Neural cell (in vitro differentiated cells): ENCODE data around the gene PIAS4. TPM values are rescaled to one million over a fixed set of nuclear protein-coding genes. Genes with fewer than 3 reads are reported as not detected.

Experiments used
- H2AFZ ChIP-seq: fragments of 200-600, 300-800 bp; sonication (generic), shearing (Covaris generic); 2 replicates; pipeline ENCODE4 v1.6.0; 2014; ENCODE audit warnings: low read depth, mild to moderate bottlenecking, antibody characterized with exemption, low read length, moderate library complexity
- H3F3A ChIP-seq: fragments of 200-600 bp; shearing (Covaris generic); 2 replicates; pipeline ENCODE4 v1.6.1; 2016; ENCODE audit warnings: mild to moderate bottlenecking, moderate library complexity, mixed read lengths, antibody characterized with exemption, low read length; ENCODE audit not compliant: insufficient read depth, poor library complexity, severe bottlenecking
- H3K27ac ChIP-seq: fragments of 200-600, 300-800 bp; sonication (generic), shearing (Covaris generic); 2 replicates; pipeline ENCODE4 v1.5.1; 2014; ENCODE audit warnings: mild to moderate bottlenecking, low read length, moderate library complexity
- H3K27me3 ChIP-seq: fragments of 300-800, 200-600 bp; sonication (generic), shearing (Covaris generic); 2 replicates; pipeline ENCODE4 v1.6.0; 2014; ENCODE audit warnings: mild to moderate bottlenecking, low read depth, low read length, moderate library complexity; ENCODE audit not compliant: insufficient read depth
- H3K36me3 ChIP-seq: fragments of 300-800, 200-600 bp; sonication (generic), shearing (Covaris generic); 2 replicates; pipeline ENCODE4 v1.5.1; 2014; ENCODE audit warnings: mild to moderate bottlenecking, antibody characterized with exemption, low read length, moderate library complexity; ENCODE audit not compliant: insufficient read depth
- H3K4me2 ChIP-seq: fragments of 300-800, 200-600 bp; sonication (generic), shearing (Covaris generic); 2 replicates; pipeline ENCODE4 v1.6.0; 2014; ENCODE audit warnings: mild to moderate bottlenecking, low read length
- H3K4me3 ChIP-seq: fragments of 300-800, 200-600 bp; sonication (generic), shearing (Covaris generic); 2 replicates; pipeline ENCODE4 v1.5.1; 2014; ENCODE audit warnings: mild to moderate bottlenecking, low read length, moderate library complexity
- H3K79me2 ChIP-seq: fragments of 200-600 bp; shearing (Covaris generic); replicated peaks from 2 replicates; pipeline ENCODE4 v1.6.0; 2014; ENCODE audit warnings: mild to moderate bottlenecking, low read length, moderate library complexity; ENCODE audit not compliant: insufficient read depth
- H3K9ac ChIP-seq: fragments of 300-800, 200-600 bp; sonication (generic), shearing (Covaris generic); 2 replicates; pipeline ENCODE4 v1.6.1; 2016; ENCODE audit warnings: mild to moderate bottlenecking, low read length, mixed read lengths
- H3K9me2 ChIP-seq: fragments of 200-600 bp; shearing (Covaris generic); 2 replicates; pipeline ENCODE4 v1.6.1; 2016; ENCODE audit warnings: mild to moderate bottlenecking, low read length, mixed read lengths; ENCODE audit not compliant: insufficient read depth
- H3K9me3 ChIP-seq: fragments of 200-600, 300-800 bp; sonication (generic), shearing (Covaris generic); 2 replicates; pipeline ENCODE4 v1.6.1; 2016; ENCODE audit warnings: mild to moderate bottlenecking, mixed run types, low read length, moderate library complexity, mixed read lengths
- H4K20me1 ChIP-seq: fragments of 200-600 bp; shearing (Covaris generic); 2 replicates; pipeline ENCODE4 v1.6.1; 2016; ENCODE audit warnings: mild to moderate bottlenecking, mixed run types; ENCODE audit not compliant: insufficient read depth
- CTCF ChIP-seq: fragments of 450-650 bp; IDR thresholded peaks from 2 replicates; pipeline ENCODE4 v1.5.1; 2014; ENCODE audit warnings: antibody characterized with exemption, mild to moderate bottlenecking, moderate library complexity; ENCODE audit not compliant: poor library complexity, severe bottlenecking
- EP300 ChIP-seq: fragments of 450-650 bp; conservative IDR thresholded peaks from 2 replicates; pipeline ENCODE4 v1.6.1; 2014; ENCODE audit warnings: antibody characterized with exemption, mild to moderate bottlenecking, moderate library complexity; ENCODE audit not compliant: poor library complexity, severe bottlenecking
- EZH2 ChIP-seq: fragments of 200-600, 300-800 bp; shearing (Covaris generic), sonication (generic); IDR thresholded peaks from 2 replicates; pipeline ENCODE4 v1.6.1; 2014; ENCODE audit warnings: antibody characterized with exemption, low read length, borderline replicate concordance, mild to moderate bottlenecking; ENCODE audit not compliant: insufficient read depth, poor library complexity, severe bottlenecking
- MXI1 ChIP-seq: fragments of 450-650 bp; conservative IDR thresholded peaks from 2 replicates; pipeline ENCODE4 v1.6.1; 2014; ENCODE audit warnings: antibody characterized with exemption, mild to moderate bottlenecking; ENCODE audit not compliant: poor library complexity, severe bottlenecking
- POLR2AphosphoS5 ChIP-seq: IDR thresholded peaks from 2 replicates; pipeline ENCODE4 v1.6.1; 2012
- RAD21 ChIP-seq: fragments of 450-650 bp; conservative IDR thresholded peaks from 2 replicates; pipeline ENCODE4 v1.6.1; 2014; ENCODE audit warnings: antibody characterized with exemption, mild to moderate bottlenecking, moderate library complexity
- REST ChIP-seq: IDR thresholded peaks from 2 replicates; pipeline ENCODE4 v1.6.1; 2012; ENCODE audit warnings: borderline replicate concordance
- SMC3 ChIP-seq: fragments of 450-650 bp; conservative IDR thresholded peaks from 2 replicates; pipeline ENCODE4 v1.6.1; 2014; ENCODE audit warnings: antibody characterized with exemption, mild to moderate bottlenecking, moderate library complexity; ENCODE audit not compliant: poor library complexity
- TAF1 ChIP-seq: IDR thresholded peaks from 2 replicates; pipeline ENCODE4 v1.6.1; 2012; ENCODE audit warnings: low read depth
- polyA plus RNA-seq: library from polyadenylated mRNA; depleted of rRNA; stranded (reverse); fragments of >200 nt; gene quantifications from 2 replicates; pipeline ENCODE4 v1.2.3, GENCODE V29; 2014

PIAS4 gene
- polyA plus RNA-seq, 1 donor from 2014 or later = 22.3 TPM

- Histone ChIP-seq H3K9ac (no peak overlapping the region), H3F3A (no peaks in the 10 kb centered on the region), H3K79me2 (peaks cover 20% of the 10 kb centered on the region), H3K9me2 (no peaks in the 10 kb centered on the region), H3K36me3 (no peaks in the 10 kb centered on the region), H3K4me2 (no peak overlapping the region), H4K20me1 (peaks cover 18% of the 10 kb centered on the region), H3K27me3 (no peaks in the 10 kb centered on the region), H3K27ac (no peak overlapping the region), H3K9me3 (no peaks in the 10 kb centered on the region), H3K4me3 (no peak overlapping the region), H2AFZ (no peak overlapping the region)
- TF ChIP-seq TAF1 (no peak), POLR2AphosphoS5 (no peak), CTCF (no peak), MXI1 (no peak), SMC3 (no peak)
Observed at GRCh38 chr19:4014541-4015491, 7.3 kb downstream of the PIAS4 start.

- Histone ChIP-seq H3K9me2 (no peaks in the 10 kb centered on the region), H2AFZ (no peak overlapping the region), H3F3A (no peaks in the 10 kb centered on the region), H3K9me3 (no peaks in the 10 kb centered on the region), H3K27ac (no peak overlapping the region), H4K20me1 (peaks cover 16% of the 10 kb centered on the region), H3K4me2 (no peak overlapping the region), H3K36me3 (no peaks in the 10 kb centered on the region), H3K4me3 (no peak overlapping the region), H3K27me3 (no peaks in the 10 kb centered on the region), H3K79me2 (peaks cover 11% of the 10 kb centered on the region), H3K9ac (no peak overlapping the region)
- no peak for TF ChIP-seq POLR2AphosphoS5
- TF ChIP-seq SMC3 = no peak
Observed at GRCh38 chr19:4015705-4016402, 8.3 kb downstream of the PIAS4 start.

DNA sequence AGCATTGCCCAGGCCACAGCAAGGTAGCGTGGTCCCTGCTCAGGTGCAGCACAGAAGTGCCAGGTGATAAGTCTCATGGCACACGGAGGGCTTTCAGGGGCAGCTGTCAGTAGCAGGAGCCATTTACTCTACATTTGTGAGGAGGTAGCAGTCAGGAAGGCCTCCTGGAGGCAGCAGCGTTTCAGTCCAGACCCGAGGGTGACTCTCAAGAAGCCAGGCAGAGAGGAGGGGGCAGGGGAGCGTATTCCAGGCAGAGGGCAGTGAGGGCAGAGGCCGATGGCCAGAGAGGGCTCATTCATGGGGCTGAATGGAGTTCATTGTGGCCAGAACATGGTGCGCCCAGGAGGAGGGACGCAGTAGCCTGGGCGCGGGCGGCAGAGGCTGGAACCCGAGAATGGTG lies 8.9 kb downstream of the PIAS4 start:
- H3K27me3 ChIP-seq = no peaks in the 10 kb centered on the region
- no peak overlapping the region for H3K4me2 ChIP-seq
- H2AFZ ChIP-seq = no peak overlapping the region
- no peaks in the 10 kb centered on the region for H3K36me3 ChIP-seq
- H3K9me2 ChIP-seq = no peaks in the 10 kb centered on the region
- TF ChIP-seq RAD21 (no peak), EZH2 (no peak), CTCF (no peak), SMC3 (no peak), POLR2AphosphoS5 (no peak), MXI1 (no peak), EP300 (no peak), REST (no peak), TAF1 (no peak)
- no peak overlapping the region for H3K27ac ChIP-seq
- no peaks in the 10 kb centered on the region for H3F3A ChIP-seq
- no peaks in the 10 kb centered on the region for H3K9me3 ChIP-seq
- H4K20me1 ChIP-seq = peaks cover 10% of the 10 kb centered on the region
- H3K4me3 ChIP-seq = no peak overlapping the region
- no peak overlapping the region for H3K9ac ChIP-seq
- H3K79me2 ChIP-seq = peaks cover 6% of the 10 kb centered on the region
